ENCODE measurements around the gene LARGE2. TPM values are rescaled to one million over a fixed set of nuclear protein-coding genes. Genes with fewer than 3 reads are reported as not detected.

Gene LARGE2
- total RNA-seq, 1 experiment from 2014 or later = 67.6 TPM

- H2AFZ ChIP-seq (ENCODE audit: low read depth, low read length, poor library complexity, severe bottlenecking) = no peak overlapping the region
- H3K27me3 ChIP-seq (ENCODE audit: insufficient read depth, low read length) = no peaks in the 10 kb centered on the region
- intact Hi-C loops (cut with micrococcal nuclease) = no loop called here
- H4K20me1 ChIP-seq (ENCODE audit: insufficient read depth) = no peaks in the 10 kb centered on the region
- H3K79me2 ChIP-seq (ENCODE audit: insufficient read depth, low read length) = no peaks in the 10 kb centered on the region
- TF ChIP-seq SP1 (IDR thresholded peaks at IDR 0.05; ENCODE audit: low read depth) = no peak
- TF ChIP-seq FOSL1 (IDR thresholded peaks at IDR 0.05; ENCODE audit: low read depth) = no peak
- TF ChIP-seq JUND (IDR thresholded peaks at IDR 0.05) = no peak
- TF ChIP-seq EZH2 (IDR thresholded peaks at IDR 0.05) = no peak
- no peak for TF ChIP-seq POLR2AphosphoS5 (IDR thresholded peaks at IDR 0.05; ENCODE audit: low read depth, low read length)
- TF ChIP-seq SIN3A (IDR thresholded peaks at IDR 0.05; ENCODE audit: low read depth) = no peak
- TF ChIP-seq ZNF274 (IDR thresholded peaks at IDR 0.05; ENCODE audit: low read depth, low read length) = no peak
- TF ChIP-seq CEBPB (IDR thresholded peaks at IDR 0.05; ENCODE audit: low read depth) = no peak
- TF ChIP-seq YY1 (IDR thresholded peaks at IDR 0.05; ENCODE audit: extremely low read depth, insufficient replicate concordance, low read depth, low read length) = no peak
- no peak for TF ChIP-seq EZH2phosphoT487 (IDR thresholded peaks at IDR 0.05; ENCODE audit: borderline replicate concordance)
- H3K9me2 ChIP-seq (ENCODE audit: insufficient read depth) = no peaks in the 10 kb centered on the region
- BruUV-seq (replicated peaks) = no TSS peak
- no peaks in the 10 kb centered on the region for H3K9me3 ChIP-seq (ENCODE audit: control insufficient read depth in 1 of 2, insufficient read depth in 1 of 2, low read depth in 1 of 2, low read length in 2 of 2)
- H3K9ac ChIP-seq (ENCODE audit: low read length) = no peak overlapping the region
- peaks cover 0 to 8% of the 10 kb centered on the region in 2 experiments; a peak in 2 of 4 replicates for H3K36me3 ChIP-seq (ENCODE audit: control insufficient read depth in 1 of 2, insufficient read depth in 2 of 2, low read length in 2 of 2)
- ATAC-seq (no peak), DNase-seq (ENCODE audit: low read depth, low spot score) (no peak)
- ChIA-PET CTCF (no interaction called here), POLR2A (no interaction called here), RAD21 (ENCODE audit: low non-redundant PET in 1 of 2, low total read pairs in 2 of 2, uncharacterized antibody in 2 of 2, unreplicated experiment in 2 of 2) (no interaction called here)
- H3K4me2 ChIP-seq (ENCODE audit: low read length) = no peak overlapping the region
- peaks cover 0 to 8% of the 10 kb centered on the region in 2 experiments; a peak in 3 of 4 replicates for H3K4me1 ChIP-seq (ENCODE audit: control insufficient read depth in 1 of 2, insufficient read depth in 2 of 2, low read length in 2 of 2)
- no peak overlapping the region for H3K27ac ChIP-seq (ENCODE audit: low read depth, low read length)
- no peak overlapping the region for H3K4me3 ChIP-seq (replicated peaks in 1 of 2; ENCODE audit: low read depth in 1 of 2, low read length in 2 of 2)
Measured at GRCh38 chr11:45933846-45934579, 11.6 kb downstream of the LARGE2 start.

Data from HCT116 (cell line).